Mesendoderm (in vitro differentiated cells): ENCODE data around the gene RASA3.
"Not testable (repeated sequence)": the region's sequence is repeated elsewhere in the genome, so short reads cannot be mapped to it uniquely, and the experiment has no call there.

Experiments
- DNase-seq: peaks from one replicate; pipeline ENCODE4 v3.0.0; 2013
- H2AK5ac ChIP-seq: 2 replicates; pipeline ENCODE4 v1.6.1; 2013; ENCODE audit warnings: low read length, inconsistent platforms
- H2BK120ac ChIP-seq: 2 replicates; pipeline ENCODE4 v1.6.1; 2013; ENCODE audit warnings: low read depth, mild to moderate bottlenecking, low read length, moderate library complexity, mixed read lengths
- H2BK15ac ChIP-seq: replicated peaks from 2 replicates; pipeline ENCODE4 v1.6.1; 2013; ENCODE audit warnings: low read depth, mild to moderate bottlenecking, moderate library complexity
- H2BK5ac ChIP-seq: 2 replicates; pipeline ENCODE4 v1.6.1; 2013; ENCODE audit warnings: low read length, inconsistent platforms
- H3K18ac ChIP-seq: 2 replicates; pipeline ENCODE4 v1.6.1; 2013; ENCODE audit warnings: mild to moderate bottlenecking, low read length, mixed read lengths
- H3K23ac ChIP-seq: one replicate; pipeline ENCODE4 v1.6.1; 2013; ENCODE audit warnings: low read length
- H3K27ac ChIP-seq: 2 replicates; pipeline ENCODE4 v1.5.1; 2013; ENCODE audit warnings: low read depth, mild to moderate bottlenecking, inconsistent platforms, low read length, moderate library complexity
- H3K27me3 ChIP-seq: 2 replicates; pipeline ENCODE4 v1.6.1; 2013; ENCODE audit warnings: low read length, control low read depth, mild to moderate bottlenecking, inconsistent platforms; ENCODE audit not compliant: insufficient read depth, poor library complexity
- H3K36me3 ChIP-seq: 2 replicates; pipeline ENCODE4 v1.6.1; 2013; ENCODE audit warnings: low read length, inconsistent platforms; ENCODE audit not compliant: control insufficient read depth, insufficient read depth
- H3K4ac ChIP-seq: one replicate; pipeline ENCODE4 v1.6.1; 2013; ENCODE audit warnings: low read depth, mild to moderate bottlenecking, low read length, moderate library complexity
- H3K4me1 ChIP-seq: 2 replicates; pipeline ENCODE4 v1.6.1; 2013; ENCODE audit warnings: low read depth, low read length, inconsistent platforms; ENCODE audit not compliant: control insufficient read depth
- H3K4me2 ChIP-seq: 2 replicates; pipeline ENCODE4 v1.6.1; 2013; ENCODE audit warnings: low read length
- H3K4me3 ChIP-seq: 2 replicates; pipeline ENCODE4 v1.5.1; 2013; ENCODE audit warnings: mild to moderate bottlenecking, low read length
- H3K56ac ChIP-seq: one replicate; pipeline ENCODE4 v1.6.1; 2013; ENCODE audit warnings: low read length
- H3K79me1 ChIP-seq: 2 replicates; pipeline ENCODE4 v1.6.1; 2013; ENCODE audit warnings: low read length, inconsistent platforms
- H3K79me2 ChIP-seq: 2 replicates; pipeline ENCODE4 v1.6.1; 2013; ENCODE audit warnings: mild to moderate bottlenecking, low read length; ENCODE audit not compliant: control insufficient read depth, insufficient read depth
- H3K9ac ChIP-seq: 2 replicates; pipeline ENCODE4 v1.6.1; 2013; ENCODE audit warnings: low read length, inconsistent platforms
- H4K5ac ChIP-seq: one replicate; pipeline ENCODE4 v1.6.1; 2013; ENCODE audit warnings: low read length
- H4K8ac ChIP-seq: one replicate; pipeline ENCODE4 v1.6.1; 2013; ENCODE audit warnings: low read depth, mild to moderate bottlenecking, control low read depth, low read length, moderate library complexity
- WGBS: extraction: QIAGEN DNeasy Blood & Tissue Kit; methylation state at CpG from one replicate; pipeline ENCODE4 v1.1.7; 2013; ENCODE audit warnings: low lambda C conversion rate, missing lambda C conversion rate; ENCODE audit not compliant: insufficient coverage; ENCODE audit errors: extremely low coverage; 5-methylcytosine and 5-hydroxymethylcytosine counted together

Gene RASA3

GRCh38 chr13:114105521-114106225, 26.8 kb downstream of the RASA3 start:
- Histone ChIP-seq H2BK120ac (no peak overlapping the region), H3K79me1 (peaks cover 30% of the 10 kb centered on the region), H3K4me1 (peaks cover 3% of the 10 kb centered on the region), H3K18ac (no peak overlapping the region), H2BK5ac (no peak overlapping the region), H2BK15ac (no peak overlapping the region), H3K79me2 (peaks cover 23% of the 10 kb centered on the region), H4K5ac (no peak overlapping the region), H3K23ac (no peak overlapping the region), H3K27ac (no peak overlapping the region), H3K4ac (no peak overlapping the region), H2AK5ac (no peak overlapping the region), H3K4me3 (no peak overlapping the region), H3K56ac (no peak overlapping the region), H3K27me3 (no peaks in the 10 kb centered on the region), H3K36me3 (no peaks in the 10 kb centered on the region), H3K9ac (no peak overlapping the region), H3K4me2 (no peak overlapping the region), H4K8ac (no peak overlapping the region)
- no peak for DNase-seq
- no CpG with 5 or more reads among the region's 30 CpGs for WGBS

- H2BK15ac ChIP-seq, result no peak overlapping the region
- H3K56ac ChIP-seq, result no peak overlapping the region
- no peak overlapping the region for H4K5ac ChIP-seq
- H2AK5ac ChIP-seq, result no peak overlapping the region
- peaks cover 3% of the 10 kb centered on the region for H3K4me1 ChIP-seq
- H4K8ac ChIP-seq, result no peak overlapping the region
- H3K27ac ChIP-seq, result no peak overlapping the region
- DNase-seq, result no peak
- H3K4ac ChIP-seq, result no peak overlapping the region
- H3K9ac ChIP-seq, result no peak overlapping the region
- H3K4me3 ChIP-seq, result no peak overlapping the region
- H3K36me3 ChIP-seq, result no peaks in the 10 kb centered on the region
- no peaks in the 10 kb centered on the region for H3K27me3 ChIP-seq
- no peak overlapping the region for H3K23ac ChIP-seq
- WGBS, result no CpG with 5 or more reads among the region's 24 CpGs
- H3K18ac ChIP-seq, result no peak overlapping the region
- peaks cover 23% of the 10 kb centered on the region for H3K79me2 ChIP-seq
- H3K79me1 ChIP-seq, result peaks cover 28% of the 10 kb centered on the region
- H3K4me2 ChIP-seq, result no peak overlapping the region
- no peak overlapping the region for H2BK120ac ChIP-seq
- H2BK5ac ChIP-seq, result no peak overlapping the region
Measured at GRCh38 chr13:114104655-114105520, 27.5 kb downstream of the RASA3 start.

GRCh38 chr13:114103801-114104654, 28.4 kb downstream of the RASA3 start:
- Histone ChIP-seq H3K27me3 (no peaks in the 10 kb centered on the region), H3K36me3 (no peaks in the 10 kb centered on the region), H3K4me1 (no peaks in the 10 kb centered on the region), H3K9ac (no peak overlapping the region), H3K4me3 (no peak overlapping the region), H3K4ac (no peak overlapping the region), H3K79me1 (peaks cover 21% of the 10 kb centered on the region), H3K56ac (no peak overlapping the region), H4K8ac (no peak overlapping the region), H2BK120ac (no peak overlapping the region), H3K18ac (no peak overlapping the region), H3K79me2 (peaks cover 20% of the 10 kb centered on the region), H2BK15ac (no peak overlapping the region), H2AK5ac (no peak overlapping the region), H4K5ac (no peak overlapping the region), H3K27ac (no peak overlapping the region), H2BK5ac (no peak overlapping the region), H3K23ac (no peak overlapping the region), H3K4me2 (no peak overlapping the region)
- no CpG with 5 or more reads among the region's 62 CpGs for WGBS
- no peak for DNase-seq

DNA sequence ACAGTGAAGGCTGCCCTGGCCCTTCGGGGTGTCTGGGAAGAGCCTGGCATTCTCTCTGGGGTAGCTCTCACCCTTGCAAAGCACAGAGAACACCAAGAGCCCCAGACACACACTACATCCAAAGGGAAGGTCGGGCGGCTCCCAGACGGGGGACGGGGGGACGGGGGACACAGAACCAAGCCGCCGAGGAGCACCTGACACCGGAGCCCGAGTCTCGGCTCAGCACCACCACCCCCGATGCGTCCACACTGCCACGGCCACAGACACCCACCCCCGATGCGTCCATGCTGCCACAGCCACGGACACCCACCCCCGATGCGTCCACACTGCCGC, 29.2 kb downstream of the RASA3 start:
- Histone ChIP-seq H3K79me2 (peaks cover 13% of the 10 kb centered on the region), H3K79me1 (peaks cover 14% of the 10 kb centered on the region)
- H3K27ac ChIP-seq, H3K4me3 ChIP-seq, H2BK15ac ChIP-seq, H4K5ac ChIP-seq, H2BK5ac ChIP-seq, H3K23ac ChIP-seq, H2BK120ac ChIP-seq, H3K4ac ChIP-seq, H3K36me3 ChIP-seq, H3K56ac ChIP-seq, H3K4me1 ChIP-seq, H4K8ac ChIP-seq, H3K27me3 ChIP-seq, DNase-seq, H2AK5ac ChIP-seq, H3K4me2 ChIP-seq, H3K18ac ChIP-seq, H3K9ac ChIP-seq: not testable (repeated sequence)
- no CpG with 5 or more reads among the region's 20 CpGs for WGBS

GRCh38 chr13:114102521-114103288, 29.7 kb downstream of the RASA3 start:
- DNase-seq, result no peak
- H3K4me2 ChIP-seq, result no peak overlapping the region
- H3K79me2 ChIP-seq, result peaks cover 12% of the 10 kb centered on the region
- H3K79me1 ChIP-seq, result peaks cover 11% of the 10 kb centered on the region
- H4K8ac ChIP-seq, result no peak overlapping the region
- no peak overlapping the region for H3K9ac ChIP-seq
- no CpG with 5 or more reads among the region's 29 CpGs for WGBS
- no peak overlapping the region for H3K56ac ChIP-seq
- no peak overlapping the region for H2BK120ac ChIP-seq
- no peak overlapping the region for H3K27ac ChIP-seq
- H2AK5ac ChIP-seq, result no peak overlapping the region
- no peaks in the 10 kb centered on the region for H3K27me3 ChIP-seq
- H2BK15ac ChIP-seq, result no peak overlapping the region
- H3K23ac ChIP-seq, result no peak overlapping the region
- no peak overlapping the region for H2BK5ac ChIP-seq
- no peak overlapping the region for H3K18ac ChIP-seq
- no peak overlapping the region for H4K5ac ChIP-seq
- no peak overlapping the region for H3K4me3 ChIP-seq
- no peak overlapping the region for H3K4ac ChIP-seq
- no peaks in the 10 kb centered on the region for H3K4me1 ChIP-seq
- no peaks in the 10 kb centered on the region for H3K36me3 ChIP-seq
